Measurements from ENCODE around the gene MTNR1A. TPM values are rescaled to one million over a fixed set of nuclear protein-coding genes. Genes with fewer than 3 reads are reported as not detected.

Gene MTNR1A
- total RNA-seq, 1 donor from 2014 or later = 0.40 TPM

GRCh38 chr4:186551849-186552248 lies 3.5 kb downstream of the MTNR1A start:
- no peaks in the 10 kb centered on the region for H3K9me3 Mint-ChIP-seq
- peaks cover 78% of the 10 kb centered on the region for H3K27me3 Mint-ChIP-seq (ENCODE audit: low read depth)
- H3K4me3 Mint-ChIP-seq = no peak overlapping the region
- no peak overlapping the region for H3K27ac Mint-ChIP-seq
- no peaks in the 10 kb centered on the region for H3K36me3 Mint-ChIP-seq
- peaks cover 11% of the 10 kb centered on the region for H3K4me1 Mint-ChIP-seq
- no peak for DNase-seq (ENCODE audit: low spot score in 2 of 2, unreplicated experiment in 2 of 2)
- TF ChIP-seq CTCF (IDR thresholded peaks at IDR 0.05; ENCODE audit: unreplicated experiment) = no peak

GRCh38 chr4:186545436-186545835 lies 9.9 kb downstream of the MTNR1A start:
- Mint-ChIP-seq H3K9me3 (peaks cover 12% of the 10 kb centered on the region), H3K27me3 (ENCODE audit: low read depth) (peaks cover 43% of the 10 kb centered on the region), H3K36me3 (no peaks in the 10 kb centered on the region), H3K4me3 (no peak overlapping the region), H3K4me1 (no peaks in the 10 kb centered on the region), H3K27ac (no peak overlapping the region)
- DNase-seq (ENCODE audit: low spot score in 2 of 2, unreplicated experiment in 2 of 2) = no peak
- no peak for TF ChIP-seq CTCF (IDR thresholded peaks at IDR 0.05; ENCODE audit: unreplicated experiment)

GRCh38 chr4:186543206-186543605 lies 12.2 kb downstream of the MTNR1A start:
- no peak overlapping the region for H3K4me3 Mint-ChIP-seq
- H3K4me1 Mint-ChIP-seq = no peaks in the 10 kb centered on the region
- TF ChIP-seq CTCF (IDR thresholded peaks at IDR 0.05; ENCODE audit: unreplicated experiment) = no peak
- no peak overlapping the region for H3K27ac Mint-ChIP-seq
- H3K36me3 Mint-ChIP-seq = no peaks in the 10 kb centered on the region
- peaks cover 18% of the 10 kb centered on the region for H3K9me3 Mint-ChIP-seq
- peaks cover 26% of the 10 kb centered on the region for H3K27me3 Mint-ChIP-seq (ENCODE audit: low read depth)
- no peak for DNase-seq (ENCODE audit: low spot score in 2 of 2, unreplicated experiment in 2 of 2)

- peaks cover 18% of the 10 kb centered on the region for H3K9me3 Mint-ChIP-seq
- no peak overlapping the region for H3K4me3 Mint-ChIP-seq
- no peaks in the 10 kb centered on the region for H3K36me3 Mint-ChIP-seq
- no peak for DNase-seq (ENCODE audit: low spot score in 2 of 2, unreplicated experiment in 2 of 2)
- no peaks in the 10 kb centered on the region for H3K4me1 Mint-ChIP-seq
- TF ChIP-seq CTCF (IDR thresholded peaks at IDR 0.05; ENCODE audit: unreplicated experiment) = no peak
- H3K27me3 Mint-ChIP-seq (ENCODE audit: low read depth) = peaks cover 20% of the 10 kb centered on the region
- H3K27ac Mint-ChIP-seq = no peak overlapping the region
Observed at GRCh38 chr4:186541801-186542200, 13.6 kb downstream of the MTNR1A start.

- Mint-ChIP-seq H3K4me3 (no peak overlapping the region), H3K9me3 (peaks cover 11% of the 10 kb centered on the region), H3K36me3 (no peaks in the 10 kb centered on the region), H3K27ac (no peak overlapping the region), H3K4me1 (no peaks in the 10 kb centered on the region), H3K27me3 (ENCODE audit: low read depth) (peaks cover 4% of the 10 kb centered on the region)
- no peak for TF ChIP-seq CTCF (IDR thresholded peaks at IDR 0.05; ENCODE audit: unreplicated experiment)
- no peak for DNase-seq (ENCODE audit: low spot score in 2 of 2, unreplicated experiment in 2 of 2)
Observed at GRCh38 chr4:186537843-186538521, 17.4 kb downstream of the MTNR1A start.

Data from mesothelial cell of epicardium (in vitro differentiated cells).